Duodenal mucosa (tissue), 2 donors: ENCODE measurements around the gene ADH5.

Experiments
- H3K27ac ChIP-seq: one replicate; pipeline ENCODE4 v1.7.0; 2013; ENCODE audit warnings: low read depth, low read length
- H3K27me3 ChIP-seq, 2 donors: one replicate each; pipeline ENCODE4 v1.7.0; 2013; ENCODE audit warnings: low read length in 2 of 2, control low read depth in 1 of 2; ENCODE audit not compliant: insufficient read depth in 2 of 2, control insufficient read depth in 1 of 2
- H3K36me3 ChIP-seq, 2 donors: one replicate each; pipeline ENCODE4 v1.7.0; 2013; ENCODE audit warnings: low read length in 2 of 2, control low read depth in 1 of 2; ENCODE audit not compliant: insufficient read depth in 2 of 2, control insufficient read depth in 1 of 2
- H3K4me1 ChIP-seq, 2 donors: one replicate each; pipeline ENCODE4 v1.7.0; 2013; ENCODE audit warnings: low read length in 2 of 2, control low read depth in 1 of 2; ENCODE audit not compliant: insufficient read depth in 2 of 2, control insufficient read depth in 1 of 2
- H3K4me3 ChIP-seq, 2 donors: one replicate each; pipeline ENCODE4 v1.7.0; 2013; ENCODE audit warnings: low read length in 2 of 2, low read depth in 1 of 2
- H3K9ac ChIP-seq, 2 donors: one replicate each; pipeline ENCODE4 v1.7.0; 2013; ENCODE audit warnings: low read length in 2 of 2, low read depth in 1 of 2
- H3K9me3 ChIP-seq, 2 donors: one replicate each; pipeline ENCODE4 v1.7.0; 2013; ENCODE audit warnings: low read length in 2 of 2, control low read depth in 1 of 2; ENCODE audit not compliant: control insufficient read depth in 1 of 2

The ADH5 gene

DNA sequence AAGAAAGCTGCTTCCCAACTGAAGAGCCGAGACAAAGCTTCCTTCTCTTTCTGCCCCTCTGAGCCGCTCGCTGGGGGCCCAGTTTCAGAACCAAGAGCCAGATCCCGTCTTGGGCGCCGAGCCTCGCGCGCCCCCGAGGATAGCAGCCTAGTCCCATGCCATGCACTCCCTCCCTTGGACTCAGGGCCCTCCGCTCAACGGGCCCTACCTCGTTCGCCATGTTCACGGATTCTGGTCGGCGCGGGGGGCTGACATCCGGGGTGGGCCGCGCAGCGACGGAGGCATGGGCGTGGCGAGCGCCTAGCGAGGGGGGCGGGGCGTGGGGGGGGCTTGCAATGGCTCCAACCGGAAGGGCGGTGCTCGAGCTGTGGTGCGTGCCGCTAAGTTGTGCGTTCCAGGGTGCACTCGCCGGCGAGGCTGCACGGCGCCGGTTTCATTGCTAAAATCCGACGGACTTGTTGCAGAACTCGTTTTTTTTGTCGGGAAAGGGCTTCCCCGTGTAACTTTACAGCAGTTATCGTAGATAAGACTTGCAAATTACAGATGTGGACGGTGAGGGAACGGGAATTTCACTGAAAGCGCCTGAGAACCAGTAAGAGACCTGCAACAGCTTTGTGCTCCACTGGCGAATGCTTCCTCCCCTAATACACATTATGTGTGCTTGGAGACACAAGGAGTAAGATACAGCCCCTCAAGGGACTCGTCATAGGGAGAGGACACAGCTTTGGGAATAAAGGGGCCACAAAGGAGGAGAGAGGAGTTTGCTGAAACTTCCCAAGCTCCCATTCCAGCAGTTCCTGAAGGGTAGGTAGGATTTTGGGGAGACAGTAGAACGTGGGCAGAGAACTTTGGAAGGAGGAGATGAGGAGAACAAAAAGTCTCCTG is at the start of gene ADH5:
Gene ADH5, minus strand, starts transcription at position 308 of the 885 bp plus-strand sequence. Its CDS starts 88 bp downstream, at position 220.
- Histone ChIP-seq H3K27me3 (no peaks in the 10 kb centered on the region), H3K4me1 (peaks cover 4 to 19% of the 10 kb centered on the region in 2 donors), H3K27ac (peak within 1 kb of the TSS; percentile 97), H3K4me3 (peak within 1 kb of the TSS; percentile 95), H3K9ac (peak within 1 kb of the TSS; percentile 89 to 90), H3K9me3 (no peaks in the 10 kb centered on the region), H3K36me3 (peaks cover 11 to 19% of the 10 kb centered on the region in 2 donors)

DNA sequence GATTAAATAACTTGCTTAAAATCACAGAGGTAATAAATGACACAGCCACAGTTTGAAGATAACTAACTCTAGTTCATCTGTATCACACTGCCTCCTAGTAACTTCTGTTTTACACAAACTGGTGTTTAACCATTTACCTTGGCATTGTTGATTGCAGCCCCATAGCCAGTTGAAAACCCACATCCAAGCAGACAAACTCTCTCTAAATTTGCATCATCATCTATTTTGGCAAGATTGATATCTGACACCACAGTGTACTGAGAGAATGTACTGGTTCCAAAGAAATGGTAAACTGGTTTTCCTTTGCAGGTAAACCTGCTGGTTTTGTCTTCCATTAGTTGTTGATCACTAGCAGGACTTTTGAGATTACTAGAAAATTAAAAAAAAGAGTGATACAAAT is 47.7 kb upstream of the ADH5 start:
- H3K4me3 ChIP-seq: no peak overlapping the region
- no peak overlapping the region for H3K27ac ChIP-seq
- H3K36me3 ChIP-seq: peaks cover 6 to 17% of the 10 kb centered on the region in 2 donors
- no peaks in the 10 kb centered on the region for H3K9me3 ChIP-seq
- no peaks in the 10 kb centered on the region for H3K27me3 ChIP-seq
- no peaks in the 10 kb centered on the region for H3K4me1 ChIP-seq
- H3K9ac ChIP-seq: no peak overlapping the region

DNA sequence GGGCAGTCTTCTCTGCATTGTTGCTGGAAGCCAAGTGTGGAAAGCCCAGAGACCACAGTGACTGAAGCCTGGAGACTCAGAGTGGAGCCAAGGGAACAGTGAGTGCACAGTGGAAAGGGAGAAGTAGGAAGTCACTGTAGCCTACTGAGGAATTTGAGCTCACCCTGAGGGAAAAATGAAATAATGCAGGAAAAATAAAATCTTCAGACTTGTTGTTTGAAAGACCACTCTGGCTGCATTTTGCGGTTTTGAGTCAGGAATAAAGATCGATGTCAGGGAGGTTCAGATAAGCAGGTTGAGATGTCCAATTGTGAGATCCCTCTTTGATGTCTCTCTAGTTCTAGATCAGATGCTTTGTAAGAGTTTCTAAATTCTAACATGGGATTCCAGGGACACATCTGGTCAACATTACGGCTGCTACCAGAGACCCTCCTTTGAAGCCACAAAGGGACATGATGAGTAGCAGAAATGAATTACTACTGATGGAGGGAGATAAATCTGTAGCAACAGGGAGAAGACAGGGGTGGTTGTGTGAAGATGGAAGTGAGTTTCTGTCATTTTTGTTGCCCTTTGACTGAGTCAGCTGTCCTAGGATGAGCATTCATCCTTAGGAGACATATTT is 47.1 kb upstream of the ADH5 start:
- Histone ChIP-seq H3K9me3 (no peaks in the 10 kb centered on the region), H3K9ac (no peak overlapping the region), H3K27ac (no peak overlapping the region)

DNA sequence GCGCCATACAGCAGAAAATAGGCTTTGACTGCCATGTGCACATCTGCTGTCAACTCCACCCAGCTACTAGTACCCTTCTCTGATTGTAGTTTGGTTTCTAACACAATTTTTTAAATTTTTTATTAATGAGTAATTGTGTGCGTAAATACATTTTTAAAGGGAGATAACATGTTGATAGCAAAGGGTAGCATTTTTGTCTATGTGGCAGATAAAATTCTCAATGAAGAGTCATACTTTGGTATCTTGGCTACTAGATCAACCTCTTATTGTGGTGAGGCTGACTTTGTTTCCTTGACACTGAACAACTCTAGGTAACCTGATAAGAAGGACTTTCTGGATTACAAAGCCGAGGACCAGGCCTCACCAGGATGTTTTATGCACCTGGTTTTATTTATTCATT is 46.0 kb upstream of the ADH5 start:
- H3K27ac ChIP-seq: no peak overlapping the region
- no peaks in the 10 kb centered on the region for H3K4me1 ChIP-seq
- H3K9ac ChIP-seq: no peak overlapping the region
- peaks cover 6 to 17% of the 10 kb centered on the region in 2 donors for H3K36me3 ChIP-seq
- no peak overlapping the region for H3K4me3 ChIP-seq
- no peaks in the 10 kb centered on the region for H3K27me3 ChIP-seq
- no peaks in the 10 kb centered on the region for H3K9me3 ChIP-seq

More for the DNA sequence above, 47.1 kb upstream of the ADH5 start:
- H3K36me3 ChIP-seq: peaks cover 6 to 17% of the 10 kb centered on the region in 2 donors
- no peaks in the 10 kb centered on the region for H3K27me3 ChIP-seq
- no peaks in the 10 kb centered on the region for H3K4me1 ChIP-seq
- no peak overlapping the region for H3K4me3 ChIP-seq

DNA sequence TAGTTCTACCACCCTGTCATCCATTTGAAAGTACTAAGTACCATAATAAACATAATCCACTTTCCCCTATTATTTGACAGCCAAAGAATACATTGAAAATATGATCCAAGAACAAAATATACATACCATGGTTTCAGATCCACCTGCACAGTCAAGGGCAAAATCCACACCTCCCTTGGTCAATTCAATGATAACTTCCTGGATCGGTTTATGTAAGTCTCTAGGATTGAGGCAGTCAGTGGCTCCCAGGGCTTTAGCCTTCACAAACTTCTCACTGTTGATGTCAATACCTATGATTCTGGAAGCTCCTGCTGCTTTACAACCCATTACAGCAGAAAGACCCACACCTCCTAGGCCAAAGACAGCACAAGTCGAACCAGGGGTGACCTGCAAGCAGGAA is 42.8 kb upstream of the ADH5 start:
- Histone ChIP-seq H3K4me1 (no peaks in the 10 kb centered on the region), H3K9me3 (no peaks in the 10 kb centered on the region), H3K36me3 (peaks cover 6 to 12% of the 10 kb centered on the region in 2 donors), H3K27ac (no peak overlapping the region), H3K4me3 (no peak overlapping the region), H3K9ac (no peak overlapping the region), H3K27me3 (no peaks in the 10 kb centered on the region)

DNA sequence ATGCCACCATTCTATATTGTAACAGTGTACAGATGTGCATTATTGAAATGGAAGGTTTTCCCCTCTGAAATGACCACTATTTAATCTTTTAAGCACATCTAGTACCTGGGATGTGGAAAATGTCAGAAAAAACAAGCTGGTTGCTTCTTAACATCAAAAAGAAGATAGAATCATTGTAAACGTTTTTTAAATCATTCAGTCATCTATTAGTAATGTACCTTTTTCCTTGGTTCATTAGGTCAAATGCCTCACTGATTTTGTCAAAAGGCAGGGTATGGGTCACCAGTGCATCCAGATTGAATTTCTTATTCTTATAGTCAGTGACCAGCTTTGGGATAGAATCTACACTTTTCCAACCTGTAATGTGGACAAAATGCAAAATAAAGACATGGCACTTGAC is 37.8 kb upstream of the ADH5 start:
- Histone ChIP-seq H3K27ac (no peak overlapping the region), H3K36me3 (peaks cover 0 to 5% of the 10 kb centered on the region in 2 donors), H3K27me3 (no peaks in the 10 kb centered on the region), H3K9ac (no peak overlapping the region), H3K4me3 (no peak overlapping the region), H3K4me1 (peaks cover 9% of the 10 kb centered on the region in 2 donors), H3K9me3 (no peaks in the 10 kb centered on the region)

DNA sequence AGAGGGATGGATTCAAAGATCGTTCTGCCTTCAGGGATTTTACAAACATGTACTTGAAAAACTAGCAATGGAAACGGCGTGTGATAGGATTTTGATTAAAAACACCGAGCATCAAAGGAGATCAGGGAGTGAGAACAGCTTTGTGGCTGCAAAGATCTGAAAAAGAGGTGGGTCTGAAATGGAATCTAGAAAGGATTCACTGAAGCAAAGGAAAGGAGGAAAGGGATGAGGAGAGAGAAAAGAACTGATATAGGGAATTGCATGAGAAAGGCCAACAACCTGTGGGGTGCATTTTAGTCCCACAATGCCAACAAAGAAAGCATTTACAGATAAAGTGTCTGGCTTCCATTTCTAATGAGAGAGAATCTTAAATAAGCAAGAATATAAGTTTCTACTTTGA is 32.4 kb upstream of the ADH5 start:
- no peak overlapping the region for H3K27ac ChIP-seq
- peaks cover 9% of the 10 kb centered on the region in 2 donors for H3K4me1 ChIP-seq
- peaks cover 0 to 4% of the 10 kb centered on the region in 2 donors for H3K36me3 ChIP-seq
- H3K4me3 ChIP-seq: no peak overlapping the region
- H3K9ac ChIP-seq: no peak overlapping the region
- H3K27me3 ChIP-seq: no peaks in the 10 kb centered on the region
- no peaks in the 10 kb centered on the region for H3K9me3 ChIP-seq

DNA sequence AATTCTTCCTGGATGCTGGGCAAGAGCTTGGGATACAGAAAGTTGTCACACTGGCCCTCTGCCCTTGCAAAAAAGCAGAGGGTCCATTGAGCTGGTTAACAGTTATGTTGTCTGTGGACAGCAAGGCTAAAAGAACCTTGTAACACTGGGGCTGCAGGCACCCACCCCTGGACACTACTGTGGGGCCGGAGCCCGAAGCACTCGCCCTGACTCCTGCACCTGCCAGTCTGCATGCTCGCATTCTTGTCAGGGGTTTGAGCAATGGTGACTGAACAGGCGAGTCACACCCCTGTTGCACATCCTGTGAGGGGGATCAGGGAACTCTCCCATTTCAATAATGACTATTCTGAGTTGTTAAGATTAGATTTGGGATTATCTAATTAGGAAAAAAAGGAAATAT is 31.9 kb upstream of the ADH5 start:
- Histone ChIP-seq H3K27ac (no peak overlapping the region), H3K9ac (no peak overlapping the region), H3K4me3 (no peak overlapping the region), H3K9me3 (no peaks in the 10 kb centered on the region), H3K27me3 (no peaks in the 10 kb centered on the region), H3K36me3 (no peaks in the 10 kb centered on the region), H3K4me1 (peaks cover 9% of the 10 kb centered on the region in 2 donors)

DNA sequence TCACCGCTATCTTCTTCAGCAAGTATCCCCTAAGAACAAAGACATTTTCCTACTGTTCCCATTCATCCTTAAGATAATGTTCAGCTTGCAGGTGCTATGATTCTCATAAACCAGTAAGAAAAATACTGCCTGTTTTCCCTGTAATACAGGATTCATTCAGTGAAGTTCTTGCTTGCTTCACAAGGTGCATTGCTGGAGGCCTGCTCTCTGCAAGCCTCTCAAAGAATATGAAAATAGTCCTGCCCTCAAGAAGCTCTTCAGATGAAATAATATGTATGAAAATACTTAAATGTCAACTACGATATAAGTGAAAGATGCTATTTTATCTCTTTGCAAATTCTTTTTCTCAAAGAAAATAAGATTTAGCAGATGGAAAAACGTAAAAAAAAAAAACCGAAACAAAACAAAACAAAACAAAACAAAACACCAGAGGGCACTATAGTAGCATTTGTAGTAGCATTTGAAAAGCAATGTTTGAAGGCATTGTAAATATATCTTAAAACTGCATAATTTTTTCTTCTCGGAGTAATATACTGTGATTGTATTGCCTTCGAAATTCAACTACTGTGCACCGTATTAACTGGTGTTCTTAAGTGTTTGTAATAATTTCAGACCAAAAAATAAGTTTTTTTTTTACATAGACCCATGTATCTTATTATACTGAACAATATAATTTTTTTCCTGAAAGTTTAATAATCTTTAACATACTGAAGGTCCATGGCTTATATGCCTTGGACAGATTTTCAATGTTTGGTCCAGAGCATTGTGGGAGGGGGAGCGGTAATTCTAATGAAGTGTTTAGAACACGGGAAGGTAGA is 29.5 kb upstream of the ADH5 start:
- no peak overlapping the region for H3K27ac ChIP-seq
- H3K36me3 ChIP-seq: no peaks in the 10 kb centered on the region
- H3K9ac ChIP-seq: no peak overlapping the region

More for the DNA sequence above, 29.5 kb upstream of the ADH5 start:
- Histone ChIP-seq H3K4me3 (no peak overlapping the region), H3K9me3 (no peaks in the 10 kb centered on the region), H3K27me3 (no peaks in the 10 kb centered on the region), H3K4me1 (no peaks in the 10 kb centered on the region)
